ENCODE results near the gene PPFIBP1.

Gene PPFIBP1

GRCh38 chr12:27513155-27513824, 10.7 kb upstream of the PPFIBP1 start:
- no peak for DNase-seq

DNA sequence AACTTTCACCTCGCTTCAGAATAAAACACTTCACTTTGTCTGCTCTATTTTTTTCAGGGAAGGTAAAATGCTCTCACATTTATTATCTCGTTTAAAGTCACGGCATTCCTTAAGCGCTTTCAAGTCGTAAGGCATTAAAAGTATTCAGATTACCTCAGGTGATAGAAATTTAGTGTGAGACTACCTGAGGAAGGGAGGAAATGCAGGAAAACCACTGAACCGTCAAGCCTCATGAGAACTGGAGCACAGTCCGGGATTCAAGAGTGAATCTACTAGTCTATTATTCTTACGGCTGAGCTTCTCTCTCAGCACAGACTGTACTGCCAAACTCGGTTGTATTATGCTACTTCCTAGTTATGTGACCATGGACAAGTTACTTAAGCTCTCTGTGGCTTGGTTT, 8.3 kb upstream of the PPFIBP1 start:
- DNase-seq = no peak

- DNase-seq = no peak
Measured at GRCh38 chr12:27516625-27517024, 7.4 kb upstream of the PPFIBP1 start.

DNA sequence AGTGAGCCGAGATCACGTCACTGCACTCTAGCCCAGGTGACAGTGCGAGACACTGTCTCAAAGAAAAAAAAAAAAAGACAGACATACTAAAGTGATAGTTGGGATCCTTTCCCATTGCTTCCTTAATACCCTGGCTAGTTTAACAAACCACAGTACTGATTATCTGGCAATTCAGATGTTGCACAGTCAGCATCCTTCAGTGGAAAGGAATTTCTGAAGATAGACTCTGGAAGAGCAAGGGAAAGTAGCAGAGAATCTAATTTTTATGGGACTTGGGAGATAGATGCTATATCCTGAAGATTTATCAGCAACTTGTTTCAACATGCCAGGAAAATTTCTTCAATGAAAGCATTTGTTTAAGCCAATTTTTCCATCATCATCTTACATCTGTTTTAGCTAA, 6.5 kb upstream of the PPFIBP1 start:
- no peak for DNase-seq

GRCh38 chr12:27517961-27518665, 5.9 kb upstream of the PPFIBP1 start:
- no peak for DNase-seq

DNA sequence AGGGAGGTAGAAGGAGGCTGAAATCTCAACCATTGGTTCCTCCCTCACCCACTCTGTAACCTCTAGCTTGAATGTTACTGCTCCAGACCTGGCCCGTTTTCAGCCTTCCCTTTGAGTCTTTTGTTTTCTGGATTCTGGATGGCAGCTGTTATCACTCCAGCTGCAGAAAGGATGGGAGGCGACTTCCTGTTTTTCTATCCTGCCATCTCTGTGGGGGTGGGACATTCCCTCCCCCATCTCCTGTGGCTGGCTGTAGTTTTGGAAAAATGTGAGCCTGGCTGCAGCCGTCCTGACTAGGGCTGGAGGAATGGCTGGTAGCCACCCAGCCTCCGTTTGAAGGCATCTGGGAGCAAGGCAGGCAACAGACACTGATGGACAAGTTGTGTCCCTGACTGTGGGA, 2.9 kb upstream of the PPFIBP1 start:
- no peak for DNase-seq

GRCh38 chr12:27521981-27522380, 2.0 kb upstream of the PPFIBP1 start:
- DNase-seq = no peak

- no peak for DNase-seq
Measured at GRCh38 chr12:27523305-27523641, 733 bp upstream of the PPFIBP1 start.

DNA sequence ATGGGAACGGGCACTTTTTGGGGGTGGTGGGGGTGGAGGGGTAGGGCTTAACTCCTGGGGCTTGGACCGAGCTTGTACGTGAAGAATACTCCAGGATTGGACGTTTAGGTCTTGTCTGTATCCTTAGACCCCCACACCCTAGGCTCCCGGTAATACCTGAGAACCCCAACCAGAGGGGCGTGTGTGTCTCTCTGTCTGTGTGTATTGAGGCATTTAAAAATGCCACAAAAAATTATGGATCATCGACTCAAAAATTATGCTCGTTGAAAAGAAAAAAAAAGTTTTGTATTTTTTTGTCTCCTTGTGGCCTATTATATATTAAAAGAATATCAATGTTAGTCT, 459 bp downstream of the PPFIBP1 start:
- DNase-seq = no peak

- DNase-seq = no peak
Measured at GRCh38 chr12:27524839-27525753, 1.1 kb downstream of the PPFIBP1 start.

- DNase-seq = no peak
Measured at GRCh38 chr12:27527512-27527911, 3.5 kb downstream of the PPFIBP1 start.

- DNase-seq = no peak
Measured at GRCh38 chr12:27528788-27529187, 4.8 kb downstream of the PPFIBP1 start.

GRCh38 chr12:27530157-27530922, 6.3 kb downstream of the PPFIBP1 start:
- DNase-seq = no peak

DNA sequence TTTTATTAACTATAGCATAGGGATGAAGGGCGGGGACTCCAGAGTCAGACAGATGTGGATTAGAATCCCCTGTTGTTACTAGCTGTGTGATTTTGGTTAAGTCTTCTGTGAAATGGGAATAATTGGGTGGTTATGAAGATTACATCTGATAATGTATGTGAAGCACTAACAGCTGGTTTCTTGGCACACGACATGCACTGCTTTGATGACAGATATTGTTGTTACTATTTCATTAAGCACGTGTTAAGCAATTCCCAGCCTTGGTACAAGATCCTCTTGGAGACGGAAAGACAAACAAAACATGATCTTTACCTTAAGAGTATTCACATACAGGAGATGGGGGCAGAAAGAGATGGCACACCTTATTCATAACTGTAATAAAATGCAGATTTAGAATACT, 7.9 kb downstream of the PPFIBP1 start:
- DNase-seq = no peak

DNA sequence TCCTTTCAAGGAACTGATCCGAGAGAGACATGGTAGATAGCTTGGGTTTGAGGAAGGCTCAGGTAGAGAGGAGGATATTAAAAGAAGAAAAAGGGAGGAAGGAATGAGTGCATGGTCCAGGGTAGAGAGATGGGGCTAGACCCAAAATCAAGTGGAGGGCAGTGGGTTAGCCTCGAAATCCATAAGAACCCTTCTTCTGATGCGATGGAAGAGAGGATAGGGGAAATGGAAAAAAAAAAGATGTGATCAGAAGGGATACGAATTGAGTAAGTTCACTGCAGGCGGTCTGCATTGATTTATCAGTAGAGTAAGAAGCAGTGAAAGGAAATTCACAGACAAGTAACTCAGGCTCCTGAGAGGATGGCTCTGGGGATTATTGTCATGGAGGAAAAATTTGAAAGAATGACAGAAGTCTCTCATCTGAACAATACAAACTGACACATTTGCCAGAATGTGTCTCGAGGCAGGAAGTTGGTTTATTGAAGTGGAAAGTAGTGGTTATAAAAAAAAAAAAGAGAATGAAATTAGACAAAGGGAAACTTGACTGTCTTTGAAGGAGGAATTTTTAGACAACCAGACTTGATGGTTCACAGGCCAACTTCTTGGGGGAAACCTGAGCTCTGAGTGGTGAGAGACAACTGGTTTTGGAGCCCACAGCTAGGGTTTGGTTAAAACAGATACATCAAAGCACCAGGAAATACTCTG, 10.2 kb downstream of the PPFIBP1 start:
- no peak for DNase-seq

DNA sequence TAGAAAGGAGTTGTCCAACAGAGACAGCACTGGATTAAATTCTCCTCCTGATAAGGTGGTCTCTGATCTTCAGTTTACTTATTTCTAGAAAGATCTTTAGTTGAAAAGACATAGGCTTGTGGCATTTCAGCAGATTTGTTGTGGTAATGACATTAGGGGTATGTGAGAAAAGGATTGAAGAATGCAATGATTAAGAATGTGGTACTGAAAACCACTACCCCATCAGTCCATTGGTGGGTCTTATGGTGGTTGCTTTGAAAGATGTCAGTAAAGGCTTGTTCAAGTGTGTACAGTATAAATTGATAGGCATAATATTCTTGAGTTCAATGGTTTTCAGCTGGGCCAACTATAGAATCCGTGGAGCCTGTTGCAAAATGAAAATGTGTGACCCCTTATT, 10.8 kb downstream of the PPFIBP1 start:
- DNase-seq = no peak

- no peak for DNase-seq
Measured at GRCh38 chr12:27535318-27535717, 11.3 kb downstream of the PPFIBP1 start.

GRCh38 chr12:27537855-27538675, 14.1 kb downstream of the PPFIBP1 start:
- DNase-seq = no peak

DNA sequence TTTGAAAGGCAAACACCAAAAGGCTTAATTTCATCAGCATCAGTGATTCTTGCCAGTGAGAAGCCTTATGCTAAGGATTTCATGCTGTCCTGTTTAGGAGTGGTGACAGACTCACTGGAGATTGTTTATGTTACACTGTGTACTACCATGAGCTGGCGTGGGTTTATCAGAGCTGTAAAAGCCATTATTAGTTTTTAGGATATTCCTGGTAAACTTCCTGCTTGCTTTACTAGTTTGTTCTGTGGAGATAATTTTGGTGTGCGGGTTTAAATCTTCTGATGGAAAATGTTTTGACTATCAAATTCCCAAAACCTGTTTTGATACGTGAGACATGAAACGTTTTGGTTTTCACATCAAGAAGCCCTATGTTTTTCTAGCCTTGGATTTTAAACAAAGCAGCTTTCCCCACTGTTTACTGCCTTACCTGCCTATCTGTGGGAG, 15.2 kb downstream of the PPFIBP1 start:
- no peak for DNase-seq

GRCh38 chr12:27541031-27541719, 17.2 kb downstream of the PPFIBP1 start:
- DNase-seq = no peak

GRCh38 chr12:27542628-27543027, 18.6 kb downstream of the PPFIBP1 start:
- DNase-seq = no peak

Measured in effector CD4-positive, alpha-beta T cell (primary cell).